ENCODE measurements around the gene PCDH15.

GRCh38 chr10:54342058-54342457 lies 459.0 kb downstream of the PCDH15 start:
- no peak for TF ChIP-seq CTCF (IDR thresholded peaks at IDR 0.05; ENCODE audit: borderline replicate concordance, extremely low read depth, low read length, poor library complexity, severe bottlenecking)
- no peak for TF ChIP-seq EZH2 (IDR thresholded peaks at IDR 0.05; ENCODE audit: borderline replicate concordance, low read depth, low read length, severe bottlenecking)

Measured in DND-41 (cell line).